HepG2 (cell line): ENCODE measurements around the gene SHPK. TPM values are rescaled to one million over a fixed set of nuclear protein-coding genes. Genes with fewer than 3 reads are reported as not detected.

Experiments used
- ATAC-seq: fragments of 200-7000 bp; cut with Tn5 transposase; 3 replicates; pipeline ENCODE4 v1.9.1; 2020; ENCODE audit warnings: mild to moderate bottlenecking, moderate library complexity
- BruUV-seq: library from RNA; stranded (reverse); fragments of 400-500 nt; replicated peaks from 2 replicates; lab custom pipeline; 2021; lab: Mats Ljungman, UMichigan
- CTCF ChIA-PET: fragments of 300-600 bp; formaldehyde crosslinking; extraction: SDS; loops from one replicate; lab custom pipeline; 2021; ENCODE audit warnings: low total read pairs, inconsistent platforms, low intra/inter-chr PET ratio; lab: Yijun Ruan, JAX
- POLR2A ChIA-PET: fragments of 350-600 bp; sonication (Branson Sonifier 250); formaldehyde crosslinking; loops from one replicate; lab custom pipeline; 2020; ENCODE audit warnings: antibody characterized with exemption, inconsistent platforms; lab: Yijun Ruan, JAX
- DNase-seq: peaks from one replicate; pipeline ENCODE4 v3.0.0-alpha.2; 2015; ENCODE audit warnings: low spot score
- FAIRE-seq: peaks from 3 replicates; lab custom pipeline; 2011; peaks lifted over from hg19 to GRCh38; lab: Jason Lieb, UNC
- H2AFZ ChIP-seq: one replicate; pipeline ENCODE4 v1.6.1; 2011; ENCODE audit warnings: low read length, inconsistent platforms
- H3K27ac ChIP-seq: fragments of 300-600 bp; 3 replicates; pipeline ENCODE4 v1.8.0; 2011; ENCODE audit warnings: mixed run types, mild to moderate bottlenecking, mixed read lengths, low read length, inconsistent platforms; ENCODE audit not compliant: insufficient read depth; ENCODE audit errors: extremely low read length
- H3K27me3 ChIP-seq, 2 experiments: fragments of 200-600 bp in 1 of 2; 2 replicates in 1 of 2; 3 replicates in 1 of 2; pipeline versions ENCODE4 v1.6.0 to v1.8.0; 2011; ENCODE audit warnings: low read length in 2 of 2, mild to moderate bottlenecking in 2 of 2, moderate library complexity in 2 of 2, inconsistent platforms in 1 of 2; ENCODE audit not compliant: insufficient read depth in 2 of 2, control insufficient read depth in 1 of 2
- H3K36me3 ChIP-seq, 2 experiments: fragments of 200-600 bp in 1 of 2; replicated peaks in 1 of 2; 2 replicates in 1 of 2; 3 replicates in 1 of 2; pipeline versions ENCODE4 v1.5.1 to v1.8.0; 2011; ENCODE audit warnings: low read length in 2 of 2, inconsistent platforms in 1 of 2; ENCODE audit not compliant: insufficient read depth in 2 of 2, control insufficient read depth in 1 of 2
- H3K4me1 ChIP-seq: 2 replicates; pipeline ENCODE4 v1.5.1; 2012; ENCODE audit warnings: low read length, inconsistent platforms; ENCODE audit not compliant: insufficient read depth
- H3K4me2 ChIP-seq: 2 replicates; pipeline ENCODE4 v1.6.0; 2011; ENCODE audit warnings: low read depth, low read length, inconsistent platforms
- H3K4me3 ChIP-seq, 3 experiments: fragments of 200-600 bp in 1 of 3; sonication (generic), shearing (Covaris generic) in 1 of 3; replicated peaks in 1 of 3; 2 replicates each; pipeline ENCODE4 v1.5.1; 2011 to 2016; ENCODE audit warnings: low read length in 3 of 3, inconsistent platforms in 2 of 3, low read depth in 2 of 3, mild to moderate bottlenecking in 2 of 3, control low read depth in 1 of 3, mixed read lengths in 1 of 3; ENCODE audit not compliant: insufficient read depth in 1 of 3
- H3K79me2 ChIP-seq: one replicate; pipeline ENCODE4 v1.6.1; 2011; ENCODE audit warnings: low read length, inconsistent platforms; ENCODE audit not compliant: insufficient read depth
- H3K9ac ChIP-seq: 2 replicates; pipeline ENCODE4 v1.6.0; 2011; ENCODE audit warnings: mild to moderate bottlenecking, low read depth, low read length, inconsistent platforms; ENCODE audit not compliant: insufficient read depth
- H3K9me3 ChIP-seq: 2 replicates; pipeline ENCODE4 v1.5.1; 2012; ENCODE audit warnings: mild to moderate bottlenecking, low read length
- H4K20me1 ChIP-seq: 2 replicates; pipeline ENCODE4 v1.6.0; 2011; ENCODE audit warnings: inconsistent platforms, mild to moderate bottlenecking, low read length, moderate library complexity; ENCODE audit not compliant: insufficient read depth
- ARID2 ChIP-seq: sonication (generic); formaldehyde crosslinking; IDR thresholded peaks from 2 replicates; pipeline ENCODE4 v1.8.1; 2022; ENCODE audit warnings: mild to moderate bottlenecking, missing genetic modification reagents, borderline replicate concordance
- CHD2 ChIP-seq: IDR thresholded peaks from 2 replicates; pipeline ENCODE4 v1.6.1; 2011; ENCODE audit warnings: low read depth, low read length, improper control_type of control experiment
- PHF21A ChIP-seq: sonication (generic); formaldehyde crosslinking; IDR thresholded peaks from 2 replicates; pipeline ENCODE4 v1.5.0; 2020; ENCODE audit warnings: mild to moderate bottlenecking, missing genetic modification reagents
- SKI ChIP-seq: fragments of 450-650 bp; IDR thresholded peaks from one replicate; pipeline ENCODE4 v1.6.1; 2018; ENCODE audit warnings: mild to moderate bottlenecking; ENCODE audit not compliant: partially characterized antibody
- ZBTB14 ChIP-seq: sonication (generic); formaldehyde crosslinking; IDR thresholded peaks from 2 replicates; pipeline ENCODE4 v1.4.0; 2020; ENCODE audit warnings: missing genetic modification reagents
- ZNF230 ChIP-seq: sonication (generic); formaldehyde crosslinking; IDR thresholded peaks from 2 replicates; pipeline ENCODE4 v1.4.0; 2020; ENCODE audit warnings: mild to moderate bottlenecking, missing genetic modification reagents
- ZNF263 ChIP-seq: sonication (generic); formaldehyde crosslinking; IDR thresholded peaks from 2 replicates; pipeline ENCODE4 v1.4.0; 2020; ENCODE audit warnings: missing genetic modification reagents
- ZNF512 ChIP-seq: sonication (generic); formaldehyde crosslinking; IDR thresholded peaks from 2 replicates; pipeline ENCODE4 v1.4.0; 2020; ENCODE audit warnings: mild to moderate bottlenecking, missing genetic modification reagents
- ZNF550 ChIP-seq: sonication (generic); formaldehyde crosslinking; IDR thresholded peaks from 2 replicates; pipeline ENCODE4 v1.4.0; 2020; ENCODE audit warnings: mild to moderate bottlenecking, missing genetic modification reagents, borderline replicate concordance
- ZNF552 ChIP-seq: sonication (generic); formaldehyde crosslinking; IDR thresholded peaks from 2 replicates; pipeline ENCODE4 v1.9.0; 2022; ENCODE audit warnings: missing genetic modification reagents, mild to moderate bottlenecking, borderline replicate concordance
- ZNF557 ChIP-seq: sonication (generic); formaldehyde crosslinking; IDR thresholded peaks from 2 replicates; pipeline ENCODE4 v1.4.0; 2020; ENCODE audit warnings: missing genetic modification reagents
- ZNF678 ChIP-seq: sonication (generic); formaldehyde crosslinking; IDR thresholded peaks from 2 replicates; pipeline ENCODE4 v1.4.0; 2020; ENCODE audit warnings: mild to moderate bottlenecking, missing genetic modification reagents
- ZSCAN12 ChIP-seq: sonication (generic); formaldehyde crosslinking; IDR thresholded peaks from 2 replicates; pipeline ENCODE4 v1.9.0; 2021; ENCODE audit warnings: mild to moderate bottlenecking, missing genetic modification reagents
- WGBS: methylation state at CpG from one replicate; pipeline ENCODE4 v1.1.6; 2017; ENCODE audit warnings: low lambda C conversion rate; 5-methylcytosine and 5-hydroxymethylcytosine counted together
- in situ Hi-C: cut with HindIII; loops from 2 replicates; pipeline ENCODE4 v1.10.0; 2017; ENCODE audit warnings: low pct_unique_long_range_greater_than_20kb; ENCODE audit not compliant: extremely low pct_ligation_motif_present
- intact Hi-C: fragments of 100-400 bp; cut with micrococcal nuclease; formaldehyde crosslinking; loops from one replicate; pipeline ENCODE4 v1.10.0; 2022; ENCODE audit not compliant: unreplicated experiment
- polyA plus RNA-seq, 8 experiments: library from polyadenylated mRNA; depleted of rRNA in 3 of 8; stranded (reverse) in 7 of 8; unstranded in 1 of 8; fragments of >200 nt; fragmentation: Illumina TruSeq in 4 of 8; extraction: Trizol in 4 of 8; gene quantifications; 2 replicates each; pipeline versions ENCODE4 v1.2.1 to v1.2.3, GENCODE V29; 2011 to 2016; ENCODE audit warnings: low read depth in 4 of 8, missing spikeins in 1 of 8, mixed read lengths in 1 of 8; ENCODE audit not compliant: insufficient read depth in 1 of 8
- total RNA-seq, 5 experiments: library from RNA; depleted of rRNA; stranded (reverse); fragments of >200 nt; fragmentation: Illumina TruSeq; extraction: Trizol; gene quantifications; 2 replicates each; pipeline ENCODE4 v1.2.3, GENCODE V29; 2016; ENCODE audit warnings: low read depth in 1 of 5
- TF ChIP-seq, protein P1 (sequence below): sonication (generic); formaldehyde crosslinking; IDR thresholded peaks from 2 replicates; pipeline ENCODE4 v1.5.0; 2020; ENCODE audit warnings: missing genetic modification reagents
- TF ChIP-seq, protein P2 (sequence below): sonication (generic); formaldehyde crosslinking; conservative IDR thresholded peaks from 2 replicates; pipeline ENCODE4 v1.8.0; 2022; ENCODE audit warnings: mild to moderate bottlenecking, moderate library complexity, missing genetic modification reagents

Gene SHPK
- total and polyA plus RNA-seq, 2 of the 13 experiments (the other 11 are each of a cell fraction or from before 2014, with no cell fraction given): 16.2 to 30.9 TPM

- no peak for TF ChIP-seq ZNF552 (CRISPR knock-in tag)
- TF ChIP-seq, protein P1, sequence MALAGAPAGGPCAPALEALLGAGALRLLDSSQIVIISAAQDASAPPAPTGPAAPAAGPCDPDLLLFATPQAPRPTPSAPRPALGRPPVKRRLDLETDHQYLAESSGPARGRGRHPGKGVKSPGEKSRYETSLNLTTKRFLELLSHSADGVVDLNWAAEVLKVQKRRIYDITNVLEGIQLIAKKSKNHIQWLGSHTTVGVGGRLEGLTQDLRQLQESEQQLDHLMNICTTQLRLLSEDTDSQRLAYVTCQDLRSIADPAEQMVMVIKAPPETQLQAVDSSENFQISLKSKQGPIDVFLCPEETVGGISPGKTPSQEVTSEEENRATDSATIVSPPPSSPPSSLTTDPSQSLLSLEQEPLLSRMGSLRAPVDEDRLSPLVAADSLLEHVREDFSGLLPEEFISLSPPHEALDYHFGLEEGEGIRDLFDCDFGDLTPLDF (CRISPR knock-in tag): no peak
- TF ChIP-seq CHD2: no peak
- TF ChIP-seq ZNF512 (CRISPR knock-in tag): no peak
- TF ChIP-seq ZNF557 (CRISPR knock-in tag): no peak
- TF ChIP-seq ZNF678: no peak
Measured at GRCh38 chr17:3639981-3640596, 4.0 kb upstream of the SHPK start (continued).

DNA sequence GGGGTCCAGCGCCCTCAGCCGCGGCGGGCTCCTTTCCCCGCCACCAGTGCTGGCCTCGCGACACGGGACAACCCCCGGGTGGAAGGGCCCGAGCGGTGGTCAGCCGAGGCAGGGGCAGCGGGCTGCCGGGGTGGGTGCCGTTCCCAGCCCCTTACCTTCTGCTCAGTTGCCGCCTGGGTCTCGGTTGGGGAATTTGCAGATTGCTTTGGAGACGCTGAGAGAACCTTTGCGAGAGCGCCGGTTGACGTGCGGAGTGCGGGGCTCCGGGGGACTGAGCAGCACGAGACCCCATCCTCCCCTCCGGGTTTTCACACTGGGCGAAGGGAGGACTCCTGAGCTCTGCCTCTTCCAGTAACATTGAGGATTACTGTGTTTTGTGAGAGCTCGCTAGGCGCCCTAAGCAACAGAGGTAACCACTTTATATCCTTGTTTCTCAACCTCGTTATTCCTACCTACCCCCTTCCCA lies 891 bp upstream of the SHPK start:
- DNase-seq (no peak), ATAC-seq (no peak; the same call in 2 of the 3 replicates), FAIRE-seq (no peak)
- Histone ChIP-seq H4K20me1 (peaks cover 13% of the 10 kb centered on the region), H3K27ac (peak overlapping the region; percentile 98), H3K4me1 (peaks cover 68% of the 10 kb centered on the region), H3K9me3 (no peaks in the 10 kb centered on the region), H3K79me2 (peaks cover 23% of the 10 kb centered on the region), H3K4me3 (peak overlapping the region; percentile 89 to 97 (median 90)), H3K27me3 (no peaks in the 10 kb centered on the region; a peak in 1 of 5 replicates), H3K9ac (peak overlapping the region; percentile 96), H3K4me2 (peak overlapping the region; percentile 93), H3K36me3 (peaks cover 3 to 9% of the 10 kb centered on the region in 2 experiments; a peak in 3 of 5 replicates), H2AFZ (no peak overlapping the region)
- ChIA-PET POLR2A (interaction anchor here (0.9 to 2.4 kb wide), 8 partner anchors 14 to 506 kb away, joined by 4 to 74 read pairs (median 6); partner anchors contain the start of genes CYB5D2, EMC6, HASPIN and TAX1BP3), CTCF (no interaction called here)
- BruUV-seq: no TSS peak
- intact Hi-C loops: no loop called here
- in situ Hi-C loops: no loop called here
- 15% methylated on average over 3 of the region's 31 CpGs for WGBS
- TF ChIP-seq, protein P2, sequence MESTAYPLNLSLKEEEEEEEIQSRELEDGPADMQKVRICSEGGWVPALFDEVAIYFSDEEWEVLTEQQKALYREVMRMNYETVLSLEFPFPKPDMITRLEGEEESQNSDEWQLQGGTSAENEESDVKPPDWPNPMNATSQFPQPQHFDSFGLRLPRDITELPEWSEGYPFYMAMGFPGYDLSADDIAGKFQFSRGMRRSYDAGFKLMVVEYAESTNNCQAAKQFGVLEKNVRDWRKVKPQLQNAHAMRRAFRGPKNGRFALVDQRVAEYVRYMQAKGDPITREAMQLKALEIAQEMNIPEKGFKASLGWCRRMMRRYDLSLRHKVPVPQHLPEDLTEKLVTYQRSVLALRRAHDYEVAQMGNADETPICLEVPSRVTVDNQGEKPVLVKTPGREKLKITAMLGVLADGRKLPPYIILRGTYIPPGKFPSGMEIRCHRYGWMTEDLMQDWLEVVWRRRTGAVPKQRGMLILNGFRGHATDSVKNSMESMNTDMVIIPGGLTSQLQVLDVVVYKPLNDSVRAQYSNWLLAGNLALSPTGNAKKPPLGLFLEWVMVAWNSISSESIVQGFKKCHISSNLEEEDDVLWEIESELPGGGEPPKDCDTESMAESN (CRISPR knock-in tag): 0 out of 2 replicates have a peak, but pooled peaks have one; percentile 39
- TF ChIP-seq PHF21A (CRISPR knock-in tag) (peak; percentile 44; the same call in 1 of the 2 replicates), ZSCAN12 (CRISPR knock-in tag) (peak; percentile 68; the same call in 1 of the 2 replicates), ZNF263 (CRISPR knock-in tag) (peak; percentile 73), ZNF230 (CRISPR knock-in tag) (peak; percentile 54; the same call in 1 of the 2 replicates), SKI (no peak), ZBTB14 (CRISPR knock-in tag) (no peak), ZNF550 (CRISPR knock-in tag) (no peak), ARID2 (CRISPR knock-in tag) (no peak)
